Keratinocyte (primary cell): Measurements from ENCODE around the gene LY86. TPM values are rescaled to one million over a fixed set of nuclear protein-coding genes. Genes with fewer than 3 reads are reported as not detected.

ENCODE experiments used
- DNase-seq: peaks from one replicate; pipeline ENCODE4 v3.0.0-alpha.2; 2011; ENCODE audit warnings: low read depth, missing footprints, low spot score
- FAIRE-seq: peaks from 2 replicates; lab custom pipeline; 2011; peaks lifted over from hg19 to GRCh38; lab: Jason Lieb, UNC
- H2AFZ ChIP-seq: 2 replicates; pipeline ENCODE4 v1.6.0; 2012; ENCODE audit warnings: low read length, control low read depth, inconsistent platforms; ENCODE audit not compliant: control insufficient read depth
- H3K27ac ChIP-seq: 2 replicates; pipeline ENCODE4 v1.5.1; 2011; ENCODE audit warnings: low read length; ENCODE audit not compliant: control insufficient read depth, insufficient read depth
- H3K27me3 ChIP-seq: 3 replicates; pipeline ENCODE4 v1.6.0; 2011; ENCODE audit warnings: low read length; ENCODE audit not compliant: control insufficient read depth, insufficient read depth; ENCODE audit errors: extremely low read depth
- H3K36me3 ChIP-seq, 2 experiments: 2 replicates in 1 of 2; 3 replicates in 1 of 2; pipeline ENCODE4 v1.5.1; 2011; ENCODE audit warnings: low read length in 2 of 2, mild to moderate bottlenecking in 1 of 2; ENCODE audit not compliant: control insufficient read depth in 2 of 2, insufficient read depth in 2 of 2; ENCODE audit errors: extremely low read depth in 1 of 2
- H3K4me1 ChIP-seq: 3 replicates; pipeline ENCODE4 v1.5.1; 2011; ENCODE audit warnings: low read length; ENCODE audit not compliant: control insufficient read depth, insufficient read depth; ENCODE audit errors: extremely low read depth
- H3K4me2 ChIP-seq: 3 replicates; pipeline ENCODE4 v1.6.0; 2011; ENCODE audit warnings: low read depth, low read length; ENCODE audit not compliant: control insufficient read depth, insufficient read depth; ENCODE audit errors: extremely low read depth
- H3K4me3 ChIP-seq, 3 experiments: fragments of 200-600 bp in 1 of 3; sonication (generic) in 1 of 3; 2 replicates in 2 of 3; 3 replicates in 1 of 3; pipeline ENCODE4 v1.5.1; 2011 to 2016; ENCODE audit warnings: low read length in 3 of 3, mild to moderate bottlenecking in 3 of 3, control low read depth in 2 of 3, inconsistent platforms in 1 of 3, low read depth in 1 of 3, mixed read lengths in 1 of 3, mixed run types in 1 of 3, moderate library complexity in 1 of 3; ENCODE audit not compliant: control insufficient read depth in 2 of 3, insufficient read depth in 2 of 3; ENCODE audit errors: extremely low read depth in 1 of 3
- H3K79me2 ChIP-seq: 2 replicates; pipeline ENCODE4 v1.6.0; 2012; ENCODE audit warnings: low read length; ENCODE audit not compliant: control insufficient read depth, insufficient read depth
- H3K9ac ChIP-seq: 3 replicates; pipeline ENCODE4 v1.6.0; 2011; ENCODE audit warnings: low read length; ENCODE audit not compliant: control insufficient read depth, insufficient read depth; ENCODE audit errors: extremely low read depth
- H3K9me1 ChIP-seq: 3 replicates; pipeline ENCODE4 v1.6.0; 2011; ENCODE audit warnings: low read length; ENCODE audit not compliant: control insufficient read depth, insufficient read depth; ENCODE audit errors: extremely low read depth
- H3K9me3 ChIP-seq: 2 replicates; pipeline ENCODE4 v1.5.1; 2012; ENCODE audit warnings: low read depth, low read length; ENCODE audit not compliant: control insufficient read depth
- H4K20me1 ChIP-seq: 3 replicates; pipeline ENCODE4 v1.6.0; 2011; ENCODE audit warnings: low read length; ENCODE audit not compliant: control insufficient read depth, insufficient read depth; ENCODE audit errors: extremely low read depth
- CTCF ChIP-seq, 3 experiments: IDR thresholded peaks in 1 of 3; conservative IDR thresholded peaks in 1 of 3; optimal IDR thresholded peaks in 1 of 3; 2 replicates in 2 of 3; 3 replicates in 1 of 3; pipeline versions ENCODE3 to v1.5.1; 2011; ENCODE audit warnings: low read length in 3 of 3, mild to moderate bottlenecking in 3 of 3, moderate library complexity in 2 of 3, control low read depth in 1 of 3, inconsistent platforms in 1 of 3; ENCODE audit not compliant: insufficient read depth in 2 of 3; ENCODE audit errors: extremely low read depth in 1 of 3
- EZH2 ChIP-seq: IDR thresholded peaks from one replicate; pipeline ENCODE4 v1.6.1; 2012; ENCODE audit warnings: inconsistent platforms, mild to moderate bottlenecking, low read length, moderate library complexity
- dilution Hi-C: fragments of 300-500 bp; cut with MboI; formaldehyde crosslinking; loops from one replicate; pipeline ENCODE4 v1.7.0; 2020; ENCODE audit warnings: low sequenced_read_pairs; ENCODE audit not compliant: extremely low pct_ligation_motif_present
- polyA plus RNA-seq, 5 experiments: library from polyadenylated mRNA; depleted of rRNA in 3 of 5; stranded (reverse) in 3 of 5; stranded (forward) in 1 of 5; unstranded in 1 of 5; fragments of >200 nt; gene quantifications; 1 replicate in 1 of 5; 2 replicates in 3 of 5; 3 replicates in 1 of 5; pipeline versions ENCODE4 v1.2.1 to v1.2.3, GENCODE V29; 2011 to 2012; ENCODE audit warnings: missing spikeins in 2 of 5, low read depth in 1 of 5, low replicate concordance in 1 of 5

The LY86 gene
- polyA plus RNA-seq, 1 donor (not counting 4 experiments of a cell fraction or from before 2014, with no cell fraction given), result not detected

DNA sequence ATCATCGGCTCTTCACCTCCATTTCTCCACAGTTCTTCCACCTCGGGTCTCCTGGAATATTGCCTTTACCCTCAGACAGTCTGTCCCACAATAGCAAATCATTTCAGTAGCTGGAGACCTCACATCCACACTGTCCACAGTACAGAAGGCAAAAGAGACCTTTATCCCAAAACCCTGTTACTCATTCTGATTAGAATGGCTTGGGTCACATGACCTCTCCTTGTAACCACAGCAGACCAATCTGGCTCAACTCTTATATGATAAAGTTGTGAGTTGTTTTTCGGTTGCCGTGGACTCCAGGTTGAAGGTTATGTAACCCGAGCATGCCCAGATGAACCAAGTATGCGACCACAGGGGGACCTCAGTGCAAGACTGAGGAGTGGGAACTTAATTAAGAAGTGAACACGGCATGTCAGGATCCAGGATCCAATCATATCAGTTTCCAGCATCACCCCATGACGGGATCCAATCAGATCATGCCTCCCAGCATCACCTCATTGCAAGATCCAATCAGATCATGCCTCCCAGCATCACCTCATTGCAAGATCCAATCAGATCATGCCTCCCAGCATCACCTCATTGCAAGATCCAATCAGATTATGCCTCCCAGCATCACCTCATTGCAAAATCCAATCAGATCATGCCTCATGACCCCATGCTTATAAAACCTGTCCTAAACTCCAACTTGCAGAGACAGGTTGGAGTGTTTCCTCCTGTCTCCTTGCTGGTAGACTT is 68.7 kb downstream of the LY86 start:
- no peaks in the 10 kb centered on the region for H3K9me1 ChIP-seq
- TF ChIP-seq CTCF (optimal IDR thresholded peaks at IDR 0.05 in 1 of 3, IDR thresholded peaks at IDR 0.05 in 1 of 3, conservative IDR thresholded peaks at IDR 0.05 in 1 of 3; ENCODE audit: extremely low read depth in 1 of 3, insufficient read depth in 2 of 3, low read length in 3 of 3) (no peak), EZH2 (no peak)
- no peaks in the 10 kb centered on the region for H3K27me3 ChIP-seq
- H3K36me3 ChIP-seq, result no peaks in the 10 kb centered on the region
- dilution Hi-C loops, result no loop called here
- no peak overlapping the region for H3K9ac ChIP-seq
- no peak overlapping the region for H3K4me2 ChIP-seq
- no peaks in the 10 kb centered on the region for H3K9me3 ChIP-seq
- no peak for DNase-seq
- H3K27ac ChIP-seq, result no peak overlapping the region
- no peaks in the 10 kb centered on the region for H3K4me1 ChIP-seq
- no peaks in the 10 kb centered on the region for H3K79me2 ChIP-seq
- no peak for FAIRE-seq
- H2AFZ ChIP-seq, result no peak overlapping the region
- no peak overlapping the region for H3K4me3 ChIP-seq
- no peaks in the 10 kb centered on the region for H4K20me1 ChIP-seq

GRCh38 chr6:6657820-6658217 is 69.3 kb downstream of the LY86 start:
- Histone ChIP-seq H3K4me2 (no peak overlapping the region), H2AFZ (no peak overlapping the region), H3K27me3 (no peaks in the 10 kb centered on the region), H3K4me1 (no peaks in the 10 kb centered on the region), H3K79me2 (no peaks in the 10 kb centered on the region), H4K20me1 (no peaks in the 10 kb centered on the region), H3K36me3 (no peaks in the 10 kb centered on the region), H3K9ac (no peak overlapping the region), H3K27ac (no peak overlapping the region), H3K4me3 (no peak overlapping the region), H3K9me3 (no peaks in the 10 kb centered on the region), H3K9me1 (no peaks in the 10 kb centered on the region)
- TF ChIP-seq EZH2 (no peak), CTCF (optimal IDR thresholded peaks at IDR 0.05 in 1 of 3, IDR thresholded peaks at IDR 0.05 in 1 of 3, conservative IDR thresholded peaks at IDR 0.05 in 1 of 3; ENCODE audit: extremely low read depth in 1 of 3, insufficient read depth in 2 of 3, low read length in 3 of 3) (no peak)
- dilution Hi-C loops, result no loop called here
- DNase-seq (no peak), FAIRE-seq (no peak)
